ENCODE data around the gene FAM149B1.

FAM149B1 gene

DNA sequence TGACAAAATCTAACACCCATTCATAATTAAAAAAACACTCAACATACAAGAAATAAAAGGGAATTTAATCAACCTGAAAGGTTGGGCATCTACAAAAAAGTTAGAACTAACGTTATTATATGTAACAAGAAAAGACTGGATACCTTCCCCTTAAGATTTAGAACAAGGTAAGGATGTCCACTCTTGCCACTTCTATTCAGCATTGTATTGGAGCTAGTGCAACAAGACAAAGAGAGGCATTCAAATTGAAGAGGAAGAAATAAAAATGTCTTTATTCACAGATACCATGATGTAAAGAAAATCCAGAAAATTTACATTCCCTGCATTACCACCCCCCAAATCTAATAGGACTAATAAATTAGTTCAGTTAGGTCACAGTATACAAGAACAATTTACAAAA lies 18.3 kb downstream of the FAM149B1 start:
- TF ChIP-seq, protein P1, sequence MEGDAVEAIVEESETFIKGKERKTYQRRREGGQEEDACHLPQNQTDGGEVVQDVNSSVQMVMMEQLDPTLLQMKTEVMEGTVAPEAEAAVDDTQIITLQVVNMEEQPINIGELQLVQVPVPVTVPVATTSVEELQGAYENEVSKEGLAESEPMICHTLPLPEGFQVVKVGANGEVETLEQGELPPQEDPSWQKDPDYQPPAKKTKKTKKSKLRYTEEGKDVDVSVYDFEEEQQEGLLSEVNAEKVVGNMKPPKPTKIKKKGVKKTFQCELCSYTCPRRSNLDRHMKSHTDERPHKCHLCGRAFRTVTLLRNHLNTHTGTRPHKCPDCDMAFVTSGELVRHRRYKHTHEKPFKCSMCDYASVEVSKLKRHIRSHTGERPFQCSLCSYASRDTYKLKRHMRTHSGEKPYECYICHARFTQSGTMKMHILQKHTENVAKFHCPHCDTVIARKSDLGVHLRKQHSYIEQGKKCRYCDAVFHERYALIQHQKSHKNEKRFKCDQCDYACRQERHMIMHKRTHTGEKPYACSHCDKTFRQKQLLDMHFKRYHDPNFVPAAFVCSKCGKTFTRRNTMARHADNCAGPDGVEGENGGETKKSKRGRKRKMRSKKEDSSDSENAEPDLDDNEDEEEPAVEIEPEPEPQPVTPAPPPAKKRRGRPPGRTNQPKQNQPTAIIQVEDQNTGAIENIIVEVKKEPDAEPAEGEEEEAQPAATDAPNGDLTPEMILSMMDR (IDR thresholded peaks at IDR 0.05; ENCODE audit: borderline replicate concordance, control extremely low read depth, extremely low read depth, insufficient read depth, missing control alignments): no peak
- in situ Hi-C loops (cut with MboI; ENCODE audit: low sequenced_read_pairs, unreplicated experiment): no loop called here
- no peak for DNase-seq (ENCODE audit: low spot score)

DNA sequence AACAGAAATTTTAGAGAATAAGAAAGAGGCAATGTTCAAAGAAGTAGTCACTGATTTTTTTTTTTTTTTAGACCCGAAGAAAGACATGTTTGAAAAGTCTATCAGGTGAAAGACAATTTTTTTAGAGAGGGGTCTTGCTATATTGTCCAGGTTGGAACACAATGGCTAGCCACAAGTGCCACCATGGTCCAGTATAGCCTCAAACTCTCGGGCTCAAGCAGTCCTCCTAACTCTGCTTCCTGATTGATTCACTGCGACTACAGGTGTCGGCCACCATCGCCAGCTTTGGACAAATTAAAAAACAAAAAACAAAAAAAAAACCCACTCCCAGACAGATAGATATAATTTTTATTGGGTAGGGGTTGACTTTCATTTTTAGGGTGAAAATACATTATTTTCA lies 22.3 kb downstream of the FAM149B1 start:
- TF ChIP-seq, protein P1 (IDR thresholded peaks at IDR 0.05; ENCODE audit: borderline replicate concordance, control extremely low read depth, extremely low read depth, insufficient read depth, missing control alignments): no peak
- in situ Hi-C loops (cut with MboI; ENCODE audit: low sequenced_read_pairs, unreplicated experiment): no loop called here

DNA sequence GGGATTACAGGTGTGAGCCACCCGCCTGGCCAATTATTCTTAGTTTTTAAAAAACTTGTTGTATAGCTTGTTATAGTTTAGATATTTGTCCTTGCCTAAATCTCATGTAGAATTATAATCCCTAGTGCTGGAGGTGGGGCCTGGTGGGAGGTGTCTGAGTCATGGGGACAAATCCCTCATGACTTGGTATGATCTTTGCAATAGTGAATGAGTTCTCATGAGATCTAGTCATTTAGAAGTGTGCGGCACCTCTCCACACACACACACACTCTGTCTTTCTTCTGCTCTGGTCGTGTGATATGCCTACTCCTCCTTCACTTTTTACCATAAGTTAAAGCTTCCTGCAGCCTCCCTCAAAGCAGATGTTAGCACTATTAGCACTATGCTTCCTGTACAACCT lies 37.2 kb downstream of the FAM149B1 start:
- TF ChIP-seq, protein P1 (IDR thresholded peaks at IDR 0.05; ENCODE audit: borderline replicate concordance, control extremely low read depth, extremely low read depth, insufficient read depth, missing control alignments): no peak
- in situ Hi-C loops (cut with MboI; ENCODE audit: low sequenced_read_pairs, unreplicated experiment): no loop called here
- DNase-seq (ENCODE audit: low spot score): no peak

More for the DNA sequence above, 22.3 kb downstream of the FAM149B1 start:
- no peak for DNase-seq (ENCODE audit: low spot score)

DNA sequence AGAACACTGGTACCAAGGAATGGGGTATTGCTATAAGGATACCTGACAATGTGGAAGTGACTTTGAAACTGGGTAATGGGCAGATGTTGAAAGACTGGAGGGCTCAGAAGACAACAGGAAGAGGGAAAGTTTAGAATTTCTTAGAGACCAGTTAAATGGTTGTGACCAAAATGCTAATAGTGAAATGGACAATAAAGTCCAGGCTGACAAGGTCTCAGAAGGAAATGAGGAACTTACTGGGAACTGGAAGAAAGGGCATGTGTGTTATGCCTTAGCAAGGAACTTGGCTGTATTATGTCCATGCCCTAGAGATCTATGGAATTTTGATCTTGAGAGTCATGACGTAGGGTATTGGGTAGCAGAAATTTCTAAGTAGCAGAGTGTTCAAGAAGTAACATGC lies 38.0 kb downstream of the FAM149B1 start:
- DNase-seq (ENCODE audit: low spot score): no peak
- in situ Hi-C loops (cut with MboI; ENCODE audit: low sequenced_read_pairs, unreplicated experiment): no loop called here
- TF ChIP-seq, protein P1 (IDR thresholded peaks at IDR 0.05; ENCODE audit: borderline replicate concordance, control extremely low read depth, extremely low read depth, insufficient read depth, missing control alignments): no peak

DNA sequence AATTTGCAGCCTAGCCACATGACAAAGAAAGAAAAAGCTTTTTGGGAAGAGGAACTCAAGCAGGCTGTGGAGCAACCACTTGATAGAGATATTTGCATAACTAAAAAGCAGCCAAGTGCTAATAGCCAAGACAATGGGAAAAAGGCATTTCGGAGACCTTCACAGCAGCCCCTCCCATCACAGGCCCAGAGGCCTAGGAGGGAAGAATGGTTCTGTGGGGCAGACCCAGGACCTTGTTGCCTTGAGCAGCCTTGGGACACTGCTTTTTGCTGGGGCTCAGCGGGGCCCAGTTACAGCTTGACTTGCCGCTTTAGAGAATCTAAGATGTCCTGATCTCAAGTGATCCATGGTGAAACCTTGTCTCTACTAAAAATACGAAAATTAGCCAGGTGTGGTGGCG lies 38.5 kb downstream of the FAM149B1 start:
- DNase-seq (ENCODE audit: low spot score): no peak
- TF ChIP-seq, protein P1 (IDR thresholded peaks at IDR 0.05; ENCODE audit: borderline replicate concordance, control extremely low read depth, extremely low read depth, insufficient read depth, missing control alignments): no peak
- in situ Hi-C loops (cut with MboI; ENCODE audit: low sequenced_read_pairs, unreplicated experiment): no loop called here

DNA sequence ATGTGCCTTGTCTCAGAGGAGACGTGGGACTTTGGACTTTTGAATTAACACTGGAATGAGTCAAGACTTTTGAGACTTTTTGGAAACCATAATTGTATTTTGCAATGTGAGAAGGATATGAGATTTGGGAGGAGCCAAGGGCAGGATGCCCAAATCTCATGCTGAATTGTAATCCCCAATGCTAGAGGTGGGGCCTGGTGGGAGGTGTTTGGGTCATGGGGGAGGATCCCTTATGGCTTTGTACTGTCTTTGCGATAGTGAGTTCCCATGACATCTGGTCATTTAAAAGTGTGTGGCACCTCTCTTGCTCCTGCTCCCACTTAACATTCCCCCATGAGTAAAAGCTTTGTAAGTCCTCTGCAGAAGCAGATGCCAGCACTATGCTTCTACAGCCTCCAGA lies 40.0 kb downstream of the FAM149B1 start:
- no peak for DNase-seq (ENCODE audit: low spot score)
- TF ChIP-seq, protein P1 (IDR thresholded peaks at IDR 0.05; ENCODE audit: borderline replicate concordance, control extremely low read depth, extremely low read depth, insufficient read depth, missing control alignments): no peak
- in situ Hi-C loops (cut with MboI; ENCODE audit: low sequenced_read_pairs, unreplicated experiment): no loop called here

DNA sequence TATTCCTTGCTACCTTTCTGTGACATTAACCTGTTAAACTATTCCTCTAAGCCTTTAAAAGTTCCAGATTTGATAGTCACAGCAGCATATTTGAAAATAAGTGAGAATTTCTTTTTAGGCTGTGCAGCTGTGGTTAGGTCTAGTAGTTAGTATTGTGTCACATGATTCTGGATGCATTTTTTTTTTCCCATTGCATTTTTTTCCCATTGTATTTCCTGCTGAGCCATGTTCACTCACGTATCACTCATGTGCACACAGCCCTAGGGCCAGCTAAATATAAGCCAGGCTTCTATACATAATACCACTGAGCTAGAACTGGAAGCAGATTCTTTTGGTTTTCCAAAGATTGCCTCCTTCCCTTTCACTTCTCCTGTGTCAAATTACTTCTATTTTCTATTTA lies 41.8 kb downstream of the FAM149B1 start:
- TF ChIP-seq, protein P1 (IDR thresholded peaks at IDR 0.05; ENCODE audit: borderline replicate concordance, control extremely low read depth, extremely low read depth, insufficient read depth, missing control alignments): no peak
- in situ Hi-C loops (cut with MboI; ENCODE audit: low sequenced_read_pairs, unreplicated experiment): no loop called here

More for the DNA sequence above, 41.8 kb downstream of the FAM149B1 start:
- DNase-seq (ENCODE audit: low spot score): no peak

Measured in GM13976 (cell line).